Right cardiac atrium (tissue), 5 donors: ENCODE results near the gene CD82. TPM values are rescaled to one million over a fixed set of nuclear protein-coding genes. Genes with fewer than 3 reads are reported as not detected.

Source experiments
- ATAC-seq, 2 donors: fragments of 200-7000 bp; cut with Tn5 transposase; one replicate each; pipeline versions ENCODE4 v1.8.0 to v1.9.1; 2020; ENCODE audit warnings: moderate library complexity in 2 of 2, mild to moderate bottlenecking in 1 of 2
- DNase-seq, 3 donors: peaks; one replicate each; pipeline ENCODE4 v3.0.0-alpha.2; 2020
- H3K27ac ChIP-seq: one replicate; pipeline ENCODE4 v1.5.1; 2013; ENCODE audit warnings: mild to moderate bottlenecking, low read length, control low read depth, moderate library complexity
- H3K27me3 ChIP-seq: one replicate; pipeline ENCODE4 v1.6.1; 2013; ENCODE audit not compliant: control insufficient read depth, insufficient read depth
- H3K4me1 ChIP-seq: one replicate; pipeline ENCODE4 v1.6.1; 2013; ENCODE audit warnings: low read length; ENCODE audit not compliant: control insufficient read depth, insufficient read depth
- H3K4me3 ChIP-seq: one replicate; pipeline ENCODE4 v1.5.1; 2013; ENCODE audit warnings: low read length, control low read depth
- H3K9me3 ChIP-seq: one replicate; pipeline ENCODE4 v1.6.1; 2013; ENCODE audit warnings: low read length; ENCODE audit not compliant: control insufficient read depth
- WGBS: extraction: QIAGEN DNeasy Blood & Tissue Kit; methylation state at CpG from one replicate; pipeline ENCODE4 v1.1.7; 2013; 5-methylcytosine and 5-hydroxymethylcytosine counted together
- intact Hi-C, 4 donors: fragments of 100-400 bp; cut with DNase I; formaldehyde crosslinking; loops; one replicate each; pipeline versions ENCODE4 v1.11.0 to v1.14.0; 2022 to 2023
- polyA plus RNA-seq: library from polyadenylated mRNA; stranded (reverse); fragments of 200-250 nt; gene quantifications from one replicate; pipeline ENCODE4 v1.2.3, GENCODE V29; 2013
- total RNA-seq, 4 donors: library from RNA; stranded (reverse); fragmentation: NEBNext Ultra II Directional; extraction: Animal tissue kit (Norgen Biotek cat#: 25700); gene quantifications; one replicate each; pipeline ENCODE4 v1.2.1, GENCODE V29; 2021
- donor health status: healthy with polysubstance abuse.
- donor health status: DM: no; HTN: yes; CAD: no.
- donor health status: DM: no; HTN: no; CAD: no.
- donor health status: DM: no; HTN: yes; CAD: no; lungs with severe emphysema.
- donor health status: DM: yes; HTN: yes; CAD: no.

The CD82 gene
- total and polyA plus RNA-seq, 5 donors, result 16.7 to 33.6 (median 24.7) TPM

DNA sequence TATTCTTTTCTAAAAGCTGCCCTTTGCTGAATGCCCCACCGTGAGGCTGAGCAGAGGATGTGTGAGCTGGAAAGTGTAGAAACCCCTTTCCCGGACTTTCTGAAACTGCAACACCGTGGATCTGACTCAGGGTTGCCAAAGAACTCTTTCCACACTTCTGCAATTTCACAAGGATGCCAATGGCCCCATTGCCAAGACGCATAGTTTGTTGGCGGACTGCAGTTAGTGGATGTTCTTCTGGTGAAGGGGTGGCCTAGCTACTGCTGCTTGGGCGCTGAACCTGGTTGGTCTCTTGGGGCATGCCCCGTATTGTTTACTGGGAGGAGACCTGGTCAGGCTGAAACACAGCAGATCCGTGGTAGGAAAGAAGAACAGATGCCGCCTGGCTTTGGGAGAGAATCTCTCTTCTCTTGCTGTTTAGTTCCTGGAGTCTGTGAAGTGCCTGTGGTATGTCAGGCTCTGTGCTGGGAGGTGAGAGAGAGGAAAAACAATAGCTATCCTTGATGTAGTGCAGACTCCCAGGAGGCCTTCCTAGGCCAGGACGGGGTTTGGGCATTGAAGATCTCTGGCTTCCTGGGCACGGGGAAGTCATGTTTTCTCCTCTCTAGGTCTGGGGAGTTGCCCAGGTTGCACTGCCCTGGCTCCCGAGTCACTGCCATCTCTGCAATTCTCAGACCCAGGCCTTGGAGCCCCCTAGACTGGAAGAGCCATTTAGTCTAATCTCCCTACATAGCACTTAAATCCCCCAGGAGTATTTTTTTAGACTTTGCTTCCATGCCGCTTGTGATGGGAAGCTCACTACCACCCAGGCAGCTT lies 26.9 kb downstream of the CD82 start:
- Histone ChIP-seq H3K27me3 (no peaks in the 10 kb centered on the region), H3K4me3 (no peak overlapping the region), H3K4me1 (peaks cover 10% of the 10 kb centered on the region), H3K9me3 (no peaks in the 10 kb centered on the region), H3K27ac (peak overlapping the region; percentile 5)
- intact Hi-C loops, result no loop called here
- WGBS, result 56% methylated on average over 13 of the region's 13 CpGs
- ATAC-seq (peak; percentile 38 to 64), DNase-seq (peak; percentile 67 to 75 (median 70))

DNA sequence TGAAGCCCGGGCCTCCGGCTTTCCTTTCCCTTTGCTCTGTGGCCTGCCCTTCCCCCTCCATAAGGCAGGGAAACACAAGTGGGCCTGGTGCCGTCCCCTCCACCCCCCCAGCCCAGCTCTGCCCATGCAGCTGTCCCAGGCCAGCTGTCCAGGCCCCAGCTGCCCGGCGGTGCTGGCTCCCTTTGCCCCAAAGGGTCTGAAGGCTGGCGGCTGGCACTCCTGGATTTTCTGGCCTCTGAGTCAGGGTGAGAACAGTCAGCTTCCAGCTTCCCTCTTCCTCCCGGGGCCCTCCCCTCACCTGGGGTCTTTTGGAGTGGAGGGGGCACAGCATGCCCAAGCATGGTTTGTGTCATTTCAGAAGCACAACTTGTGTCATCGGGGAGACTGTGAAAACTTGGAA lies 27.8 kb downstream of the CD82 start:
- H3K4me3 ChIP-seq, result no peak overlapping the region
- no peak for ATAC-seq
- H3K27ac ChIP-seq, result no peak overlapping the region
- DNase-seq, result peak in 2 of 3 donors; percentile 54 to 64
- 53% methylated on average over 8 of the region's 8 CpGs for WGBS
- H3K9me3 ChIP-seq, result no peaks in the 10 kb centered on the region
- no peaks in the 10 kb centered on the region for H3K27me3 ChIP-seq
- peaks cover 10% of the 10 kb centered on the region for H3K4me1 ChIP-seq
- intact Hi-C loops, result no loop called here

DNA sequence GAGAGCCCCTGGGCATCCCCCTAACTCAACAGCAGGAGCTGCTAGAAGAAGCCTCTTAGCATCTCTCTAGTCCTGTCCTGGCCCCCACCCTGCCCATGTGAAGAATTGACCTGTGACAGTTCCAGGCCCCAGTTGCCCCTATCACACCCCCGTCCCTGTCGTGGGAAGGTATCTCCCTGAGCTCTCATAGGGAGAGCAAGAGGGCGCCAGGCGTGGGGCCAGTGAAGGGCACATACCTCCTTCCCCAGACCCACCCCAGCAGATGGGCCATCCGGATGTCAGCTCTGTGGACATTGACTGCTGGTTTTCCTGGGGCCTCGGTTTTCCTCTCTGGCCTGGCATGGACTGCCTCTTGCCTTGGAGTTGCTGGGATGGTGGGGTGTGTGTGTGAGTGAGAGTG lies 29.5 kb downstream of the CD82 start:
- 78% methylated on average over 6 of the region's 6 CpGs for WGBS
- intact Hi-C loops, result no loop called here
- Histone ChIP-seq H3K27me3 (no peaks in the 10 kb centered on the region), H3K4me3 (no peak overlapping the region), H3K27ac (no peak overlapping the region), H3K4me1 (peaks cover 10% of the 10 kb centered on the region), H3K9me3 (no peaks in the 10 kb centered on the region)
- ATAC-seq, result no peak
- peak in 2 of 3 donors; percentile 53 to 59 for DNase-seq

GRCh38 chr11:44595964-44596381 lies 30.5 kb downstream of the CD82 start:
- no peak overlapping the region for H3K4me3 ChIP-seq
- H3K27me3 ChIP-seq, result no peaks in the 10 kb centered on the region
- intact Hi-C loops, result no loop called here
- DNase-seq, result peak; percentile 82 to 94 (median 93)
- H3K9me3 ChIP-seq, result no peaks in the 10 kb centered on the region
- peak; percentile 82 to 85 for ATAC-seq
- WGBS, result 22% methylated on average over 10 of the region's 10 CpGs
- peaks cover 10% of the 10 kb centered on the region for H3K4me1 ChIP-seq
- peak overlapping the region; percentile 66 for H3K27ac ChIP-seq

DNA sequence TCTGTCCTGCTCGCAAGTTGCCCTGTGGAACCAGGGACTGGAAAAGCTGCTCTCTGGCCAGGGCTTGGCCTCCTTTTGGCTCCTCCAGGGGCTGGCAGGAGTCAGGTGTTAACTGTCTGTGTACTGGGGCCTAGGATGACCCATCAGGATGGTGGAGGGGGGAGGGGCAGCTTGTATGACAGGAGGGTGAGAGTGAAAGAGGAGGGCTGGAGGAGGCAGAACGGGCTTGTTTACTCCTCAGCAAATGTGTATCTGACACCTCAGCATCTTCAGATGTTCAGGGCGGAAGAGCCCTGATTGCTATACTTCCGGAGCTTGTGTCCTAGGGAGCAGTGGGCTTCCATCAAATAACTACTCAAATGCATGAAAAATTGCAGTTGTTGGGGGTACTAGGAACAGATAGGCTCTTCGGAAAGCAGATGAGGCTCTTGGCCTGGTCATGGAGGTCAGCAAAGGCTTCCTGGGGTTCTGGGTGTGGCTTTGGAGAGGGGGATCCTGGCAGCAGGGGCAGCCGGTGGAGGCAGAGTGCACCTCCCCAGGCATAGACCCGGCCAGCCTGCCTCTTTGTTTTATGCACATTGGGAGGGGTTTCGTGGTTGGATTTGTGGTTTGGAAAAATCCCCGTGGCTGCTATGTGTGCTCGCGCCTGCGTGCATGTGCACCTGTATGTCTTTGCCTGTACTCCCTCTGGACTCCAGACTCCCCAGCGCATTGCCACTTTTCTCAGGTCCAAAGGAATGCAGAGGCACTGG lies 31.2 kb downstream of the CD82 start:
- no peaks in the 10 kb centered on the region for H3K27me3 ChIP-seq
- no peak overlapping the region for H3K4me3 ChIP-seq
- H3K27ac ChIP-seq, result peak overlapping the region; percentile 66
- intact Hi-C loops, result no loop called here
- peaks cover 10% of the 10 kb centered on the region for H3K4me1 ChIP-seq
- peak in 2 of 3 donors; percentile 49 to 71 for DNase-seq
- 76% methylated on average over 13 of the region's 13 CpGs for WGBS
- H3K9me3 ChIP-seq, result no peaks in the 10 kb centered on the region
- peak; percentile 2 to 6 for ATAC-seq

GRCh38 chr11:44597358-44598012 lies 32.0 kb downstream of the CD82 start:
- Histone ChIP-seq H3K27ac (no peak overlapping the region), H3K4me1 (peaks cover 10% of the 10 kb centered on the region)
- WGBS, result 79% methylated on average over 5 of the region's 5 CpGs

GRCh38 chr11:44598831-44599230 lies 33.4 kb downstream of the CD82 start:
- intact Hi-C loops, result no loop called here
- no peaks in the 10 kb centered on the region for H3K9me3 ChIP-seq
- WGBS, result 97% methylated on average over 1 of the region's 1 CpG
- no peak overlapping the region for H3K4me3 ChIP-seq
- ATAC-seq (no peak), DNase-seq (no peak)
- peaks cover 12% of the 10 kb centered on the region for H3K4me1 ChIP-seq
- H3K27me3 ChIP-seq, result no peaks in the 10 kb centered on the region
- H3K27ac ChIP-seq, result no peak overlapping the region

More at GRCh38 chr11:44597358-44598012, 32.0 kb downstream of the CD82 start:
- peak in 1 of 3 donors; percentile 18 for DNase-seq
- H3K4me3 ChIP-seq, result no peak overlapping the region
- H3K9me3 ChIP-seq, result no peaks in the 10 kb centered on the region
- intact Hi-C loops, result no loop called here
- ATAC-seq, result no peak
- no peaks in the 10 kb centered on the region for H3K27me3 ChIP-seq

DNA sequence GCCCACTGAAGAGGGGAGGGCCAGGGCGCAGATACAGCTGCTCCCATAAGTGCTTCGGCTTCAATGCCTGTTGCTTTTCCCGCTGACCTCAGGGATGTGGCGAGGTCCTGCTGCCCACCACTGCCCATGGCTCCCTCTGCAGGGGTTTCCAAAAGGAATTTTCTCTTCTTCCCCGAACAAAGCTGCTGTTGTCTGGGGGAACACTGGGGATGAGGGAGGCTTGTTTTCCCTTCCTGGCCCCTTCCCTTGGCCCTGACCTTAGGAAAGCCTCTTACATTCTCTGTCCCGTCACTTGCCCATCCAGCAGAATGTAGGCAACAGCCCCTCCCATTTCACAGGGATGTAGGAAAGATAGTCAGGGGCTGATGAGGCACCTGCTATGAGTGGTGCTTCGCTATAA lies 34.8 kb downstream of the CD82 start:
- Histone ChIP-seq H3K27me3 (no peaks in the 10 kb centered on the region), H3K27ac (no peak overlapping the region), H3K4me1 (peaks cover 9% of the 10 kb centered on the region), H3K9me3 (no peaks in the 10 kb centered on the region), H3K4me3 (no peak overlapping the region)
- intact Hi-C loops, result loop anchor here in 2 of 4 donors (5.0 to 10.0 kb wide), 2 partner anchors 33 to 305 kb away; partner anchors contain the start of gene CD82 (in 1 of the 2)
- ATAC-seq (no peak), DNase-seq (peak in 1 of 3 donors; percentile 9)
- 89% methylated on average over 7 of the region's 7 CpGs for WGBS

DNA sequence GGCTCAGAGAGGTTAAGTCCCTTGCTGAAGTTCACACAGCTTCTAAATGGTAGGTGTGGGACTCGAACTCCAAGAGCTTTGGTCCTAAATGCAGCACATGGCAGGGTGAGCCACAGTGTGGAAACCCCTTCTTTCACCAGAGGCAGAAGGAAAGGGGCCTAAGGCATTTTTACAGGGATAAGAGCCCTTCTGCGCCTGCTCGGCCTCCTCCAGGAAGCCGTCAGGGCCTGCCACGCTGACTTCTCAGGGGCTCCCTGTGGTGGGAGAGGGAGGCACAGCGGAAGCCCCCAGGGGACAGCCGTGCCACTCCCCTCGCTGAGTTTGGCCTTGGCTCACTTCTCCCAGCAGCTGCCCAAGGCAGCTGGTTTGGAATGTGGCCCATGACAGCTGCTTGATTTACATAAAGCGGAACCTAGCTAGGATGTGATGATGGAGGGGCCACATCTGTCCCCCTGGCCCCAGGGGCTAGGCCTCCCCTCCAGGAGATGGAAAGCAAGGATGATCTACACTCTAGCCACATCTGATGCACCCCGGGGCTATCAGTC lies 35.4 kb downstream of the CD82 start:
- ATAC-seq, result peak; percentile 2 to 7
- H3K9me3 ChIP-seq, result no peaks in the 10 kb centered on the region
- intact Hi-C loops, result loop anchor here in 2 of 4 donors (5.0 to 10.0 kb wide), 2 partner anchors 34 to 306 kb away; partner anchors contain the start of gene CD82 (in 1 of the 2)
- 64% methylated on average over 10 of the region's 10 CpGs for WGBS
- no peak overlapping the region for H3K4me3 ChIP-seq
- peak; percentile 50 to 75 (median 67) for DNase-seq
- H3K4me1 ChIP-seq, result peaks cover 9% of the 10 kb centered on the region
- no peak overlapping the region for H3K27ac ChIP-seq
- no peaks in the 10 kb centered on the region for H3K27me3 ChIP-seq
